Measurements from ENCODE around the gene KLK10.

Gene KLK10

DNA sequence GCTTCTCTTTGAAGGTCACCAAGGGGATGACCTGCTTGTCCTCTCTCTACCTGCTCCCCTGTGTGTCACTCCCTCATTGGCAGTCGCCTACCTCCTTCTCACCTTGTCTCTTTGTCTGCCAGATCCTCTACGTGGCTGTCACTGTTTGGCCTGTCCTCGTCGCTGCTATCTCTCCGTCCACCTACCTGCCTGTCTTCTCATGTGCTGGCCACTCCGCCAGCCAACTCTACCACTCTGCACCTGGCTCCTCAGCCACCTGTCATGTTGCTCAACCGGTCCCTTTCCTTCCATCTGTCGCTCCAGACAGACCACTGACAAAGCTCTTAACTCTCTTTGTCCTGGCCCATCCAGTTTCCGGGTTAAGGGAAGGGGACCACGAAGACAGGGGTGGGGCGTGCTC, 15.2 kb upstream of the KLK10 start, which contains the start of gene KLK12:
KLK12 (minus strand) TSS at position 299 of the 400 bp plus-strand sequence. CDS start 381 bp downstream, outside the sequence.
- Mint-ChIP-seq H3K27me3 (ENCODE audit: low read depth) (peaks cover 3% of the 10 kb centered on the region), H3K36me3 (ENCODE audit: low read depth) (no peaks in the 10 kb centered on the region), H3K4me3 (no peak within 1 kb of the TSS), H3K9me3 (no peaks in the 10 kb centered on the region), H3K4me1 (ENCODE audit: low read depth) (no peaks in the 10 kb centered on the region), H3K27ac (no peak within 1 kb of the TSS)
- no peak for DNase-seq (ENCODE audit: low spot score)

DNA sequence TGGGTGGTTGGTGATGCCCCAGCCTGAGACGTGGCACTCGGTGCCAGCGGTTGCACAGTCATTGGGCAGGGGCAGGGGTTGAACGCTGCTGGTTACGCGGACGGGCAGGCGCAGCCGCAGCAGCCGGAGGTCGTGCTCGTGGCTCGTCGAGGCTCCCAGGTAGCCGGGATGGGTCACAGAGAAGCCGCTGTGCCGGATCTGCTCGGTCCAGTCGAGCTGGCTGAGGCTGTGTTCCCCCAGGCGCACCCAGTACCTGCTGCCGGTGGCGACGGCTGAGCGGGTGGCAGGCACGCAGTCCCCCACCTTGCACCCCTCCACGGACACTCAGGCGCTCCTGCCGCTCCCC, 12.3 kb upstream of the KLK10 start:
- DNase-seq (ENCODE audit: low spot score), result no peak
- Mint-ChIP-seq H3K27me3 (ENCODE audit: low read depth) (peaks cover 3% of the 10 kb centered on the region), H3K4me1 (ENCODE audit: low read depth) (no peaks in the 10 kb centered on the region), H3K4me3 (no peak overlapping the region), H3K9me3 (no peaks in the 10 kb centered on the region), H3K36me3 (ENCODE audit: low read depth) (no peaks in the 10 kb centered on the region), H3K27ac (no peak overlapping the region)

DNA sequence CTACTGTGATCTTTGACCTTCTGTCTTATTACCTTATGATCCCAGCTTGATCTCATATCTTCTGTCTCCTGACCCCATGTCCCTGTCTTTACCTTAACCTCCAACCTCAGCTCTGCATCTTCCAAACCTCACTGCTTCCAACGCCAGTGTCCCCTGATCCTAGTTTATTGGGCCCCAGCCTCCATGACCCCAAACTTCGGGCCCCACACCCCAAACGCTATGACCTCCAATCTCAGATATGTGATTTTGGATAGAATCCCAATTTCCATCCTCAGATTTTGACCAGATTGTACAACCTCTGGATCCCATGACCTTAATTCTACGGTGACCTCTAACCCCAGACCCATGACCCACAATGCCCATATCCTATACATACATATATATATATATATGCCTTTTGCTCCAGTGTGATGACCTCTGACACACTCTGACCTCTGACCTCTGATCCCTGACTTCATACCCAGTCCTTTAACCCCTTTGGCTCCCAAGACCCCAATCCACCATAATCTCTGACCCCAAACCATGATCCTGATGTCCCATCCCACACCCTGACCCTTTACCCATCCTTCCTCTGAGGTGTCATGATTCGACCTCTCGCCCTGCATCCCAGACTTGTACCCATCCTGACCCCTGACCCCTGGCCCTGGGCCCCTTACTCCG, 11.8 kb upstream of the KLK10 start:
- no peak for DNase-seq (ENCODE audit: low spot score)
- H3K36me3 Mint-ChIP-seq (ENCODE audit: low read depth), result no peaks in the 10 kb centered on the region
- H3K4me3 Mint-ChIP-seq, result no peak overlapping the region
- no peaks in the 10 kb centered on the region for H3K9me3 Mint-ChIP-seq
- peaks cover 6% of the 10 kb centered on the region for H3K27me3 Mint-ChIP-seq (ENCODE audit: low read depth)
- H3K27ac Mint-ChIP-seq, result no peak overlapping the region
- no peaks in the 10 kb centered on the region for H3K4me1 Mint-ChIP-seq (ENCODE audit: low read depth)

DNA sequence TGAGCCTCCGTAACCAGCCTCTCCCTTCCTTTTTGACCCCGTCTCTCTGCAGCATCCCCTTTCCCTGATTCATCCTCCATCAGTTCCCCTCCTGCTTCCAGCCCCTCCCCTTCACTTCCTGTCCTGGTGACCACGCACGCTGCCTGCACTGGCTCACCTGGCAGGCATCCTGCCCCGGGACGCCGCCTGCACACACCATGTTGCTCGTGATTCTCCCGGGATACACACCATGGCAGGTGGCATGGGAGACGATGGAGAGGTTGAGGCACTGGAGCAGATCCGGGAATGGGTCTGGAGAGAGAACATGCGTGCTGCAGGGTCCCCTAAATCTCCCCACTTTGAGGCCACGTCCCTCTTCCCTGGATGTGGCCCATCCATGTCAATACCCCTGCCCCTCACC, 11.1 kb upstream of the KLK10 start:
- Mint-ChIP-seq H3K4me1 (ENCODE audit: low read depth) (no peaks in the 10 kb centered on the region), H3K9me3 (no peaks in the 10 kb centered on the region), H3K36me3 (ENCODE audit: low read depth) (no peaks in the 10 kb centered on the region), H3K27ac (no peak overlapping the region), H3K4me3 (no peak overlapping the region), H3K27me3 (ENCODE audit: low read depth) (peaks cover 6% of the 10 kb centered on the region)
- no peak for DNase-seq (ENCODE audit: low spot score)

DNA sequence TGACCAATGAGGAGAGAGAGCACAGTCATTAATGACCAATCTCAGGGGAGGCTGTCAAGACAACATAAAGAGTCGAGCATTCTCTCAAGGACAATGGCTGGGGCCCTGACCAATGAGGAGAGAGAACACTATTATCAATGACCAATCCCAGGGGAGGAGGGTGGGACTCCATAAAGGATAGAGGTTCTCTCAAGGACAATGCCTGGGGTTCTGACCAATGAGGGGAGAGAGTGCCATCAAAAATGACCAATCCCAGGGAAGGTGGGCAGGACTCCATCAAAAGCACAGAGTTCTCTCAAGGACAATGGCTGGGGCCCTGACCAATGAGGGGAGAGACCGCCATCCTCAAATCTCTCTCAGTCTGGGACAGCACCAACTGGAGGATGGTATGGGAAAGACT, 10.2 kb upstream of the KLK10 start:
- DNase-seq (ENCODE audit: low spot score), result no peak
- no peaks in the 10 kb centered on the region for H3K36me3 Mint-ChIP-seq (ENCODE audit: low read depth)
- no peak overlapping the region for H3K4me3 Mint-ChIP-seq
- no peaks in the 10 kb centered on the region for H3K4me1 Mint-ChIP-seq (ENCODE audit: low read depth)
- H3K9me3 Mint-ChIP-seq, result no peaks in the 10 kb centered on the region
- H3K27ac Mint-ChIP-seq, result no peak overlapping the region
- H3K27me3 Mint-ChIP-seq (ENCODE audit: low read depth), result peaks cover 8% of the 10 kb centered on the region

DNA sequence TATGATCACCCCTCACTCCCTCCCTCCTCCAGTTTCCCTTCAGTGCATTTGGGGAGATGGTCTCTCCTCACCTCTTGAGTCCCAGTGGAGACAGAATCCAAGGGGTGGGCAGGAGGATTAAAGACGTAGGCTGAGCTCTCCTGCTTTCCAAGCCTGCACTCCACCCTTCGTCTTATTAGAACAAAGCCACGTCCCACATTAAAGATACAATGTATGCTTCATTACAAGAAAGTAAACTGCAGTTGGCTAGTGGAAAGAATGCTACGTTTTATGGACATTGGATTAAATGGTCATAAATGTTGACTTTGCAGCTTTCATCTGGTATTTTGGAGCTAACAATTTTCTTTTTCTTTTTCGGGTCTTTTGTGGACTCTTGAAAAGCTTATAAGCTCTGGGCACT, 8.4 kb upstream of the KLK10 start:
- H3K36me3 Mint-ChIP-seq (ENCODE audit: low read depth), result no peaks in the 10 kb centered on the region
- H3K4me1 Mint-ChIP-seq (ENCODE audit: low read depth), result no peaks in the 10 kb centered on the region
- H3K27me3 Mint-ChIP-seq (ENCODE audit: low read depth), result peaks cover 5% of the 10 kb centered on the region
- no peaks in the 10 kb centered on the region for H3K9me3 Mint-ChIP-seq
- no peak for DNase-seq (ENCODE audit: low spot score)
- no peak overlapping the region for H3K4me3 Mint-ChIP-seq
- H3K27ac Mint-ChIP-seq, result no peak overlapping the region

DNA sequence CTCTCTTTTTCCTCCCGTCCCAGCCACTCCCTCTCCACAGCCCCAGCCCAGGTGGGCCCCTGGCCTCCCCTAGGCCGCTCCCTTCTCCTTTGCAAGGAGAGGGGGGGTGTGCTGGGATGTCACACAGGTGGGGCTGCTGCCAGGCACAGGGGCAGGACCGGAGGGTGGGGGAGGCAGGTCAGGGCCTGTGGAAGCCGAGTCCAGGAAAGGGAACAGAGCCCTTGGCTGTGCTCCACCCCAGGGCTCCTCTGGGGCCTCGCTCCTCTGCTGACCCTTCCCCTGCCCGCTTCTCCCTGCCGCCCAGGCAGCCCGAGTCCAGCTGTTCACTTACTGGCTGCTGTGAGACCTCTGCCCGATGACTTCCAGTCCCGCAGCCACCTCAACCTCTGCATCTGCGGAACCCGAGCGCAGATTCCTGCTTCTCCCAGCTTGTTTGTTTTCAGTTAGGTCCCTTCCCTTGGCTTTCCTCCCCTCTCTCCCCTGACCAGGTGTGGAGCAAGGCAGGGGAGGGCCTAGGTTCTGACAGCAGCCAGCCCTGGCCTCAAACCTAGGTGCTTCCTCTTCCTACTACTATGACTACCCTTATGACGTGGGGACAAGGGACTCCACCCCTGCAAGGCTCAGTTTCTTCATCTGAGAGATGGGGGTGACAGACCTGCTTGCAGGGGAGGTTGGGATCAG, 7.8 kb upstream of the KLK10 start:
- Mint-ChIP-seq H3K27me3 (ENCODE audit: low read depth) (peaks cover 8% of the 10 kb centered on the region), H3K4me3 (no peak overlapping the region), H3K9me3 (no peaks in the 10 kb centered on the region), H3K4me1 (ENCODE audit: low read depth) (no peaks in the 10 kb centered on the region), H3K27ac (no peak overlapping the region), H3K36me3 (ENCODE audit: low read depth) (no peaks in the 10 kb centered on the region)
- DNase-seq (ENCODE audit: low spot score), result no peak

DNA sequence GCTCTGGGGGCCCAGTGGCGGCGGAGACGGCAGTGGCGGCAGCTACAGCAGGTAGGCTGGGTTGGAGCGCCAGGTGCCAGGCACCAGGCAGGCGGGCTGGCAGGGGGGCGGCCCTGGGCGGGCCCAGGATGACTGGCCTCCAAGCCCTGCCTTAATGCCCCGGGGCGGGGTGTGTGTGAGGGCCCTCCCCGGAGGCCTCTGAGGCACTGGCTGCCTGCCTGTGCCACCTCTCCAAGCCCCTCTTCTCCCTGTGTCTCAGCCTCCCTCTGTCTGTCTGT, 7.0 kb upstream of the KLK10 start, which contains the start of gene KLK11:
KLK11 (minus strand) TSS at position 63 of the 278 bp plus-strand sequence. CDS start 985 bp downstream, outside the sequence.
- Mint-ChIP-seq H3K4me1 (ENCODE audit: low read depth) (no peaks in the 10 kb centered on the region), H3K4me3 (no peak within 1 kb of the TSS), H3K27me3 (ENCODE audit: low read depth) (peaks cover 8% of the 10 kb centered on the region), H3K36me3 (ENCODE audit: low read depth) (no peaks in the 10 kb centered on the region), H3K27ac (no peak within 1 kb of the TSS), H3K9me3 (no peaks in the 10 kb centered on the region)
- DNase-seq (ENCODE audit: low spot score), result no peak

DNA sequence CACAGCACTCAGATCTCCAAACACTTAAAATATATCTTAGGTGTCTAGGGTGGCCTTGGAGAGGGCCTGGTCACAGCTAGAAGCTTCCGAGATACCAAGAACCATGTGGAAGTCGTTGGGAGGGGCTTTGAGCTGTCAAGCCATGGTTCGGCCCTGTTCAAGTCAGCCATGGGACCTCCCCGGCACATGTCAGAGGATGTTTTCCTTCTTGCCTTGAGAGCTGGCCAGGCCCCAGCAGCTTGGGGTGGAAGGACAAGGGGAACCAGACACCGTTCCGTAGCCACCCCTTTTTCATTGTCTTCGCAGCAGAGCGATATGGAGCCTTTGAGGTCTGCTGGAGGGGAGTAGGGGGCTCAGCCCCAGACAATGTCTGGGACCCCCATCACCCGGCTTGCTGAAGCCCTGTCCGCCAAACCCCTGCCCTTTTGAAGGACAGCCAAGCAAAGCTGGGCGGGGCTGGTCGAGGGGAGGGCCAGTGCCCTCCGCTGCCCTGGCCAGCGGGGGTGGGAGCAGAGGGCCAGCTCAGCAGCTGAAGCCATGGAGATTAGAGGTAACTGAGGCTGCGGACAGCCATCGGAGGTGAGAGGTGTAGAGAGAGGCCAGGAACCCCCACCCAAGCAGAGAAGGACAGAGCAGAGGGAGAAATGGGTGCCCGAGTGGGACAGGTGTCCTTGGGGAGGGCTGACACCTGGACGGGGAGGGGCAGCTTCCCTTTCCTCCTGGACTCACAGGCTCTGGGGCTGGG, 6.5 kb upstream of the KLK10 start:
- Mint-ChIP-seq H3K27ac (no peak overlapping the region), H3K36me3 (ENCODE audit: low read depth) (no peaks in the 10 kb centered on the region), H3K9me3 (no peaks in the 10 kb centered on the region), H3K27me3 (ENCODE audit: low read depth) (peaks cover 9% of the 10 kb centered on the region), H3K4me3 (no peak overlapping the region), H3K4me1 (ENCODE audit: low read depth) (no peaks in the 10 kb centered on the region)
- no peak for DNase-seq (ENCODE audit: low spot score)

DNA sequence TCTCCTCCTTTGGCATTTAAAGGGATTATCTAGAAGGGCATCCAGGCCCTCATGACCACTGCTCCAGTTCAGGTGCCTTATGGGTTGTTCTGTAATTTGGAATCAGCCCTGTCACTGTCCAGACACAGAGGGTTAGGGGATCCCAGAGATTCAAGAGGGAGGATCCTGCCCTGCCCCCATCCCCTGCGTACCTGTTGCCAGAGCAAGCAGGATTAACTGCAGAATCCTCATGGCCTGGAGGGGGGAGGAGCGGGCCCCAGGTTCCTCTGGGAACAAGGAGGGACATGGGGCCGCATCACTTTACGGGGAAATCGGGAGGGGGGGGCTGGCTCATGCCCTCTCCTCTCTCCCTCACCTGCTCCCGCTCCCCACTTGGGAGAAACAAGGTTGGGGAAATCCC, 5.9 kb upstream of the KLK10 start:
- H3K27me3 Mint-ChIP-seq (ENCODE audit: low read depth), result peaks cover 12% of the 10 kb centered on the region
- H3K36me3 Mint-ChIP-seq (ENCODE audit: low read depth), result no peaks in the 10 kb centered on the region
- H3K4me1 Mint-ChIP-seq (ENCODE audit: low read depth), result no peaks in the 10 kb centered on the region
- H3K27ac Mint-ChIP-seq, result no peak overlapping the region
- no peak for DNase-seq (ENCODE audit: low spot score)
- no peaks in the 10 kb centered on the region for H3K9me3 Mint-ChIP-seq
- H3K4me3 Mint-ChIP-seq, result no peak overlapping the region

DNA sequence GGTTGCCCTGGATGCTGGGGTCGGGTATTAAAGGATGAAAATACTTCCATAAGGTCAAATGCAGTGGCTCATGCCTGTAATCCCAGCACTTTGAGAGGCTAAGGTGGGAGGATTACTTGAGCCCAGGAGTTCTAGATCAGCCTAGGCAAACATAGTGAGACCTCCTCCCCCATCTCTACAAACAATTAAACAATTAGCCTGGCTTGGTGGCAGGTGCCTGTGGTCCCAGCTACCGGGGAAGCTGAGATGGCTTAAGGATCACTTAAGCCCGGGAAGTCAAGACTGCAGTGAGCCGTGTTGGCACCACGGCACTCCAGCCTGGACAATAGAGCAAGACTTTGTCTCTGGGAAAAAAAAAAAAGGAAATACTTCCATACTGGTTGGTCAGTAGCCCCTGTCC, 5.4 kb upstream of the KLK10 start:
- no peaks in the 10 kb centered on the region for H3K9me3 Mint-ChIP-seq
- no peak for DNase-seq (ENCODE audit: low spot score)
- H3K4me3 Mint-ChIP-seq, result no peak overlapping the region
- peaks cover 17% of the 10 kb centered on the region for H3K27me3 Mint-ChIP-seq (ENCODE audit: low read depth)
- H3K36me3 Mint-ChIP-seq (ENCODE audit: low read depth), result no peaks in the 10 kb centered on the region
- no peak overlapping the region for H3K27ac Mint-ChIP-seq
- H3K4me1 Mint-ChIP-seq (ENCODE audit: low read depth), result peaks cover 1% of the 10 kb centered on the region

DNA sequence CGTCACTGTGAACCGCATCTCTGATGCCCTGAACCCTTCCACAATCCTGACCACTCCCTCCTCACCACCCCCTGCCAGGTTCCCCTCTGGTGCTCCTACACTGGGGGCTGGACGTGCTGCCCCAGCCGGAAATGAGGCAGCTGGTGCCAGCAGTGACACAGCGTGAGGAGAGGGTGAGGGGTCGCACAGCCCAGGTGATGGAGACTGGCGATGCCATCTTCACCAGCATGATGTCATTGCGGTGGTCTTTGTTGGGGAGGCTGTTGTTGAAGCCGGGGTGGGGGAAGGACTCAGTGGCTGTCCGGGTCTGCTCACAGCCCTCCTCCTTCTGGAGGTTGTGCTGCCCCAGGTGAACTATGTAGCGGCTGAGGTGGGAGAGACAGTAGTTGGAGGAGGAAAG, 4.4 kb upstream of the KLK10 start:
- Mint-ChIP-seq H3K27ac (no peak overlapping the region), H3K36me3 (ENCODE audit: low read depth) (no peaks in the 10 kb centered on the region), H3K4me3 (no peak overlapping the region), H3K9me3 (no peaks in the 10 kb centered on the region), H3K27me3 (ENCODE audit: low read depth) (peaks cover 20% of the 10 kb centered on the region), H3K4me1 (ENCODE audit: low read depth) (peaks cover 2% of the 10 kb centered on the region)
- no peak for DNase-seq (ENCODE audit: low spot score)

DNA sequence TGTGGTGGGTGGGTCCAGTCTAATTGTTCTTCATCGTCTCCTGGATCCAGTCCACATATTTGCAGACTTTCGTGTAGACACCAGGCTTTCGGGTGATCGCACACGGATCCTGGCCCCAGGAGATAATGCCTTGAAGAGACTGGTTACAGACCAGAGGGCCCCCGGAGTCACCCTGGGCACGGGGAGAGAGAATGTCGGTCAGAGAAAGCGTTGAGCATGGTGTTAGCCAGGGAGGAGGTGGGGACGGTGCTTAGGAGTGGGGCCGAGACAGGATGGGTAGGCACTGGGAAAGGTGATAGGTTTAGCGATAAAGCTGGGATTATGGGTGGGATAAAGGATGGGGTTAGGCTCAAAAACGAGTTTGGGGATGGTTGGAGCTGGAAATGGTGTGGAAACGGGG, 3.0 kb upstream of the KLK10 start:
- no peak overlapping the region for H3K27ac Mint-ChIP-seq
- H3K4me1 Mint-ChIP-seq (ENCODE audit: low read depth), result peaks cover 2% of the 10 kb centered on the region
- peaks cover 31% of the 10 kb centered on the region for H3K27me3 Mint-ChIP-seq (ENCODE audit: low read depth)
- DNase-seq (ENCODE audit: low spot score), result no peak
- peaks cover 2% of the 10 kb centered on the region for H3K36me3 Mint-ChIP-seq (ENCODE audit: low read depth)
- no peaks in the 10 kb centered on the region for H3K9me3 Mint-ChIP-seq
- H3K4me3 Mint-ChIP-seq, result no peak overlapping the region

DNA sequence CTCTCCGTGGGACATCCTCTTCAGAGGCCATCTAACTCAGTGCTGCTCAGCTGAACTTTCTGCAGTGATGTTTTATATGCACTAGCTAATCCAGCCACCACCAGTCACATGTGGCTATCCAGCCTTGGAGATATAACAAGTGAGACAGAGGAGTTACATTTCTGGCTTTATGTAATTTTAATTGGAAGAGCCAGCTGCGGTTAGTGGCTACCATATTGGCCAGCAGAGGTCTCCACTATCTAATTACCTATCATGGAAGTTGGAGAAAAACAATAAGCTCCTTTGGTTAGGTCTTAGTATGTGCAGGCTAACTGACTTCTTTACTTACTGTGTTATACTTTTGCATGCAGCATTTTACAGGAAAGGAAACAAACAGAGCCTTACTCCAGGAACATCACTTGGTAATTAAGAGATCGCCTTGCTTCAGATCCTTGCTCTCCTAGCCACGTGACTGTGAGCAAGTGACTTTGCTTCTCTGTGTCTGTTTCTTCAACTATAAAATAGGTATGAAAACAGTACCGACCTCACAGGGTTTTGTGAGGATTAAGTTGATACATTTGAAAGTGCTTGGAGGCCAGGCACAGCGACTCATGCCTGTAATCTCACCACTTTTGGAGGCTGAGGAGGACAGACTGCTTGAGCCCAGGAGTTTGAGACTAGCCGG, 1.6 kb upstream of the KLK10 start:
- H3K27ac Mint-ChIP-seq, result no peak overlapping the region
- peaks cover 2% of the 10 kb centered on the region for H3K4me1 Mint-ChIP-seq (ENCODE audit: low read depth)
- peaks cover 2% of the 10 kb centered on the region for H3K36me3 Mint-ChIP-seq (ENCODE audit: low read depth)
- DNase-seq (ENCODE audit: low spot score), result no peak
- H3K9me3 Mint-ChIP-seq, result no peaks in the 10 kb centered on the region
- peaks cover 40% of the 10 kb centered on the region for H3K27me3 Mint-ChIP-seq (ENCODE audit: low read depth)
- H3K4me3 Mint-ChIP-seq, result no peak overlapping the region
